Hepatocyte (in vitro differentiated cells): ENCODE measurements around the gene USP54. TPM values are rescaled to one million over a fixed set of nuclear protein-coding genes. Genes with fewer than 3 reads are reported as not detected.

ENCODE experiments used
- DNase-seq: peaks from one replicate; pipeline ENCODE4 v3.0.0-alpha.2; 2016; ENCODE audit warnings: low spot score
- H2AFZ ChIP-seq: fragments of 200-600 bp; sonication (generic); 2 replicates; pipeline ENCODE4 v1.6.0; 2016; ENCODE audit warnings: antibody characterized with exemption, mild to moderate bottlenecking
- H3K27ac ChIP-seq: fragments of 200-600 bp; sonication (generic); 2 replicates; pipeline ENCODE4 v1.5.1; 2016; ENCODE audit warnings: mild to moderate bottlenecking
- H3K27me3 ChIP-seq: fragments of 200-600 bp; sonication (generic); 2 replicates; pipeline ENCODE4 v1.6.1; 2016
- H3K36me3 ChIP-seq: fragments of 200-600 bp; sonication (generic); replicated peaks from 2 replicates; pipeline ENCODE4 v1.5.1; 2016; ENCODE audit warnings: low read depth; ENCODE audit not compliant: insufficient read depth
- H3K4me1 ChIP-seq: fragments of 200-600 bp; sonication (generic); 2 replicates; pipeline ENCODE4 v1.5.1; 2016; ENCODE audit warnings: mild to moderate bottlenecking, moderate library complexity; ENCODE audit not compliant: insufficient read depth
- H3K4me2 ChIP-seq: fragments of 200-600 bp; sonication (generic); 2 replicates; pipeline ENCODE4 v1.6.0; 2016
- H3K4me3 ChIP-seq: fragments of 200-600 bp; sonication (generic); 2 replicates; pipeline ENCODE4 v1.5.1; 2016; ENCODE audit warnings: mild to moderate bottlenecking
- H3K79me2 ChIP-seq: fragments of 200-600 bp; sonication (generic); 2 replicates; pipeline ENCODE4 v1.6.0; 2017; ENCODE audit warnings: mild to moderate bottlenecking
- H3K9me2 ChIP-seq: fragments of 200-600 bp; sonication (generic); replicated peaks from 2 replicates; pipeline ENCODE4 v1.6.0; 2017; ENCODE audit warnings: mild to moderate bottlenecking; ENCODE audit not compliant: insufficient read depth
- H3K9me3 ChIP-seq: fragments of 200-600 bp; sonication (generic); 2 replicates; pipeline ENCODE4 v1.5.1; 2016; ENCODE audit warnings: low read depth, mild to moderate bottlenecking
- H4K20me1 ChIP-seq: fragments of 200-600 bp; sonication (generic); 2 replicates; pipeline ENCODE4 v1.6.0; 2016; ENCODE audit warnings: mild to moderate bottlenecking; ENCODE audit not compliant: insufficient read depth, poor library complexity, severe bottlenecking
- CTCF ChIP-seq: fragments of 200-600 bp; sonication (generic); IDR thresholded peaks from 2 replicates; pipeline ENCODE4 v1.5.1; 2016; ENCODE audit warnings: antibody characterized with exemption, mild to moderate bottlenecking; ENCODE audit not compliant: poor library complexity
- EZH2 ChIP-seq: fragments of 200-600 bp; sonication (generic); IDR thresholded peaks from 2 replicates; pipeline ENCODE4 v1.6.1; 2016; ENCODE audit warnings: antibody characterized with exemption, mild to moderate bottlenecking, borderline replicate concordance
- EZH2phosphoT487 ChIP-seq: fragments of 200-600 bp; sonication (generic); IDR thresholded peaks from one replicate; pipeline ENCODE4 v1.6.1; 2018; ENCODE audit warnings: antibody characterized with exemption, mild to moderate bottlenecking, low read depth, moderate library complexity; ENCODE audit not compliant: unreplicated experiment, severe bottlenecking
- WGBS: methylation state at CpG from one replicate; pipeline ENCODE4 v1.1.6; 2016; ENCODE audit warnings: low lambda C conversion rate; ENCODE audit errors: missing lambda C conversion rate; 5-methylcytosine and 5-hydroxymethylcytosine counted together
- polyA plus RNA-seq: library from polyadenylated mRNA; unstranded; fragments of >200 nt; fragmentation: Nextera tagmentation; extraction: Ambion mirVana; gene quantifications from 2 replicates; pipeline ENCODE4 v1.2.1, GENCODE V29; 2016
- total RNA-seq: library from RNA; depleted of rRNA; stranded (reverse); fragments of >200 nt; gene quantifications from 2 replicates; pipeline ENCODE4 v1.2.3, GENCODE V29; 2014

USP54 gene
- total and polyA plus RNA-seq, 2 experiments from 2014 or later, result 13.2 to 61.6 TPM

GRCh38 chr10:73614720-73615119, 23.6 kb upstream of the USP54 start:
- Histone ChIP-seq H3K27ac (no peak overlapping the region), H3K36me3 (no peaks in the 10 kb centered on the region), H3K4me1 (no peaks in the 10 kb centered on the region), H3K9me2 (no peaks in the 10 kb centered on the region), H3K27me3 (no peaks in the 10 kb centered on the region), H3K4me2 (no peak overlapping the region), H3K9me3 (no peaks in the 10 kb centered on the region), H4K20me1 (no peaks in the 10 kb centered on the region), H3K79me2 (peaks cover 2% of the 10 kb centered on the region), H3K4me3 (no peak overlapping the region), H2AFZ (no peak overlapping the region)
- TF ChIP-seq EZH2phosphoT487 (no peak), EZH2 (no peak), CTCF (no peak)
- no peak for DNase-seq
- 93% methylated on average over 3 of the region's 3 CpGs for WGBS

- no peaks in the 10 kb centered on the region for H3K9me3 ChIP-seq
- H3K79me2 ChIP-seq, result no peaks in the 10 kb centered on the region
- no peaks in the 10 kb centered on the region for H3K4me1 ChIP-seq
- 100% methylated on average over 4 of the region's 4 CpGs for WGBS
- no peak overlapping the region for H3K27ac ChIP-seq
- H3K9me2 ChIP-seq, result no peaks in the 10 kb centered on the region
- no peaks in the 10 kb centered on the region for H3K27me3 ChIP-seq
- H4K20me1 ChIP-seq, result no peaks in the 10 kb centered on the region
- H2AFZ ChIP-seq, result no peak overlapping the region
- no peak overlapping the region for H3K4me3 ChIP-seq
- H3K36me3 ChIP-seq, result no peaks in the 10 kb centered on the region
- DNase-seq, result no peak
- no peak overlapping the region for H3K4me2 ChIP-seq
- TF ChIP-seq EZH2phosphoT487, result no peak
- TF ChIP-seq EZH2, result no peak
- no peak for TF ChIP-seq CTCF
Observed at GRCh38 chr10:73609116-73609515, 18.0 kb upstream of the USP54 start.

- H4K20me1 ChIP-seq, result no peaks in the 10 kb centered on the region
- H3K27me3 ChIP-seq, result no peaks in the 10 kb centered on the region
- DNase-seq, result peak; percentile 81
- peak overlapping the region; percentile 91 for H3K27ac ChIP-seq
- H3K4me2 ChIP-seq, result peak overlapping the region; percentile 52
- no peaks in the 10 kb centered on the region for H3K9me2 ChIP-seq
- no peak overlapping the region for H2AFZ ChIP-seq
- no peak overlapping the region for H3K4me3 ChIP-seq
- H3K36me3 ChIP-seq, result no peaks in the 10 kb centered on the region
- WGBS, result 26% methylated on average over 3 of the region's 3 CpGs
- no peaks in the 10 kb centered on the region for H3K4me1 ChIP-seq
- H3K79me2 ChIP-seq, result peaks cover 16% of the 10 kb centered on the region
- TF ChIP-seq EZH2, result no peak
- TF ChIP-seq EZH2phosphoT487, result no peak
- TF ChIP-seq CTCF, result no peak
- no peaks in the 10 kb centered on the region for H3K9me3 ChIP-seq
Observed at GRCh38 chr10:73601486-73601921, 10.4 kb upstream of the USP54 start.

GRCh38 chr10:73597346-73597745, 6.2 kb upstream of the USP54 start:
- H3K4me1 ChIP-seq, result peaks cover 13% of the 10 kb centered on the region
- TF ChIP-seq CTCF (no peak), EZH2phosphoT487 (no peak), EZH2 (no peak)
- no peaks in the 10 kb centered on the region for H3K27me3 ChIP-seq
- DNase-seq, result no peak
- WGBS, result 92% methylated on average over 1 of the region's 1 CpG
- no peaks in the 10 kb centered on the region for H3K9me2 ChIP-seq
- H3K4me2 ChIP-seq, result no peak overlapping the region
- peaks cover 16% of the 10 kb centered on the region for H3K79me2 ChIP-seq
- no peak overlapping the region for H3K27ac ChIP-seq
- no peaks in the 10 kb centered on the region for H3K9me3 ChIP-seq
- no peaks in the 10 kb centered on the region for H3K36me3 ChIP-seq
- H3K4me3 ChIP-seq, result no peak overlapping the region
- no peak overlapping the region for H2AFZ ChIP-seq
- H4K20me1 ChIP-seq, result no peaks in the 10 kb centered on the region
